K562 (cell line): Measurements from ENCODE around the gene PRTFDC1. TPM values are rescaled to one million over a fixed set of nuclear protein-coding genes. Genes with fewer than 3 reads are reported as not detected.
A peak's percentile ranks its signal among the peaks of the same experiment; 100 is the strongest.

Experiments
- ARID3A ChIP-seq: IDR thresholded peaks from 2 replicates; pipeline ENCODE4 v1.6.1; 2012; ENCODE audit warnings: low read depth, low read length, improper control_type of control experiment, borderline replicate concordance
- EP300 ChIP-seq: IDR thresholded peaks from 2 replicates; pipeline ENCODE4 v1.6.1; 2012; ENCODE audit warnings: low read length, improper control_type of control experiment
- FOS ChIP-seq: IDR thresholded peaks from 3 replicates; pipeline ENCODE4 v1.6.1; 2011; ENCODE audit not compliant: insufficient read length; ENCODE audit errors: extremely low read depth
- GABPB1 ChIP-seq: sonication (generic); formaldehyde crosslinking; IDR thresholded peaks from 2 replicates; pipeline ENCODE4 v1.8.0; 2022; ENCODE audit warnings: mild to moderate bottlenecking, missing genetic modification reagents
- HDAC2 ChIP-seq: fragments of 450-650 bp; IDR thresholded peaks from 2 replicates; pipeline ENCODE4 v1.6.1; 2016; ENCODE audit warnings: mild to moderate bottlenecking
- HMG20A ChIP-seq: fragments of 450-650 bp; formaldehyde crosslinking; conservative IDR thresholded peaks from 2 replicates; pipeline ENCODE4 v1.4.0; 2020; ENCODE audit warnings: mild to moderate bottlenecking, mixed read lengths
- HNRNPUL1 ChIP-seq: fragments of 200-400 bp; formaldehyde crosslinking; IDR thresholded peaks from 2 replicates; pipeline ENCODE4 v1.6.1; 2017; ENCODE audit warnings: low read length
- JUN ChIP-seq, 2 experiments: sonication (generic) in 1 of 2; formaldehyde crosslinking in 1 of 2; IDR thresholded peaks; 2 replicates each; pipeline versions ENCODE4 v1.6.1 to v1.8.0; 2012 to 2022; ENCODE audit warnings: borderline replicate concordance in 2 of 2, mild to moderate bottlenecking in 2 of 2, improper control_type of control experiment in 1 of 2, low read depth in 1 of 2, low read length in 1 of 2, missing genetic modification reagents in 1 of 2
- MAFK ChIP-seq: IDR thresholded peaks from 2 replicates; pipeline ENCODE4 v1.6.1; 2011; ENCODE audit warnings: low read length, improper control_type of control experiment
- MYC ChIP-seq, 2 experiments: fragments of 250-450 bp in 1 of 2; sonication (Bioruptor Pico) in 1 of 2; IDR thresholded peaks; 2 replicates each; pipeline versions ENCODE4 v1.5.1 to v1.6.1; 2012 to 2021; ENCODE audit warnings: low read depth in 2 of 2, borderline replicate concordance in 1 of 2, improper control_type of control experiment in 1 of 2, low read length in 1 of 2, mild to moderate bottlenecking in 1 of 2, moderate library complexity in 1 of 2
- NFIC ChIP-seq: fragments of 450-650 bp; IDR thresholded peaks from 2 replicates; pipeline ENCODE4 v1.6.1; 2017; ENCODE audit warnings: mild to moderate bottlenecking, inconsistent platforms
- NR2C2 ChIP-seq, 2 experiments: fragments of 200-800 bp in 1 of 2; sonication (Bioruptor generic) in 1 of 2; sonication (generic) in 1 of 2; formaldehyde crosslinking in 1 of 2; IDR thresholded peaks; 2 replicates each; pipeline versions ENCODE4 v1.6.1 to v1.8.0; 2016 to 2022; ENCODE audit warnings: mild to moderate bottlenecking in 1 of 2, missing compliant biosample characterization in 1 of 2, missing genetic modification characterization in 1 of 2, missing genetic modification reagents in 1 of 2
- PHB2 ChIP-seq: fragments of 450-650 bp; IDR thresholded peaks from 2 replicates; pipeline ENCODE4 v1.6.1; 2017; ENCODE audit warnings: low read depth
- PKNOX1 ChIP-seq: fragments of 450-650 bp; IDR thresholded peaks from 2 replicates; pipeline ENCODE4 v1.6.1; 2016
- RAD51 ChIP-seq: fragments of 450-650 bp; IDR thresholded peaks from 2 replicates; pipeline ENCODE4 v1.7.1; 2016; ENCODE audit warnings: low read depth, mild to moderate bottlenecking, borderline replicate concordance
- SRF ChIP-seq, 2 experiments: fragments of 250-450, 450-650 bp in 1 of 2; sonication (Bioruptor Pico) in 1 of 2; sonication (generic) in 1 of 2; formaldehyde crosslinking; IDR thresholded peaks; 2 replicates each; pipeline versions ENCODE4 v1.5.0 to v1.5.1; 2020 to 2022; ENCODE audit warnings: mild to moderate bottlenecking in 1 of 2, missing genetic modification reagents in 1 of 2
- THRA ChIP-seq: fragments of 450-650 bp; IDR thresholded peaks from 2 replicates; pipeline ENCODE4 v1.6.1; 2017; ENCODE audit warnings: mild to moderate bottlenecking, moderate library complexity
- WHSC1 ChIP-seq: IDR thresholded peaks from one replicate; pipeline ENCODE4 v1.6.1; 2012; ENCODE audit warnings: low read length, control low read depth, inconsistent platforms
- ZNF280A ChIP-seq: fragments of 450-650 bp; IDR thresholded peaks from 2 replicates; pipeline ENCODE4 v1.6.1; 2018; ENCODE audit warnings: mild to moderate bottlenecking, low read depth; ENCODE audit not compliant: partially characterized antibody
- ZNF311 ChIP-seq: fragments of 250-450 bp; sonication (Bioruptor Pico); IDR thresholded peaks from 2 replicates; pipeline ENCODE4 v1.4.0; 2020; ENCODE audit warnings: mild to moderate bottlenecking, moderate library complexity
- polyA plus RNA-seq, 8 experiments: library from polyadenylated mRNA; depleted of rRNA in 4 of 8; stranded (reverse) in 5 of 8; unstranded in 3 of 8; fragments of >200 nt; fragmentation: Nextera tagmentation in 2 of 8; fragmentation: Illumina TruSeq in 1 of 8; extraction: Ambion mirVana in 2 of 8; extraction: Trizol in 1 of 8; gene quantifications; 2 replicates each; pipeline versions ENCODE4 v1.2.1 to v1.2.3, GENCODE V29; 2011 to 2014; ENCODE audit warnings: inconsistent platforms in 1 of 8, missing spikeins in 1 of 8
- total RNA-seq, 7 experiments: library from RNA; depleted of rRNA in 6 of 7; stranded (reverse); fragments of >200 nt in 6 of 7; fragmentation: Illumina TruSeq in 2 of 7; extraction: Trizol in 2 of 7; gene quantifications; 2 replicates each; pipeline versions ENCODE4 v1.2.1 to v1.2.3, GENCODE V29; 2011 to 2021; ENCODE audit warnings: low replicate concordance in 1 of 7

Gene PRTFDC1
- total and polyA plus RNA-seq, 9 of the 15 experiments (the other 6 are each of a cell fraction or from before 2014, with no cell fraction given), result 7.0 to 27.6 (median 10.0) TPM

- TF ChIP-seq PKNOX1 (peak; percentile 69), NFIC (peak; percentile 31; the same call in 1 of the 2 replicates), ZNF280A (no peak), PHB2 (no peak), FOS (no peak), HMG20A (CRISPR knock-in tag) (no peak), MYC (IDR thresholded peaks at IDR 0.05; ENCODE audit: low read depth, low read length) (peak; percentile 54), MYC (CRISPR knock-in tag; IDR thresholded peaks at IDR 0.05; ENCODE audit: borderline replicate concordance, low read depth) (no peak), MAFK (peak; percentile 99), SRF (CRISPR knock-in tag; IDR thresholded peaks at IDR 0.05) (no peak; a peak in 1 of 4 replicates), GABPB1 (no peak), THRA (peak; percentile 75), WHSC1 (no peak), RAD51 (peak; percentile 58; the same call in 1 of the 2 replicates), ARID3A (peak; percentile 69; the same call in 1 of the 2 replicates), NR2C2 (CRISPR knock-in tag; IDR thresholded peaks at IDR 0.05) (no peak), NR2C2 (tag; IDR thresholded peaks at IDR 0.05) (peak; percentile 69), ZNF311 (CRISPR knock-in tag) (0 out of 2 replicates have a peak, but pooled peaks have one; percentile 9), EP300 (peak; percentile 97), HDAC2 (peak; percentile 60; the same call in 1 of the 2 replicates), HNRNPUL1 (no peak), JUN (IDR thresholded peaks at IDR 0.05; ENCODE audit: borderline replicate concordance, low read depth, low read length) (peak; percentile 86; the same call in 1 of the 2 replicates), JUN (CRISPR knock-in tag; IDR thresholded peaks at IDR 0.05; ENCODE audit: borderline replicate concordance) (no peak; the same call in 1 of the 2 replicates)
Measured at GRCh38 chr10:24920907-24921881, 31.2 kb downstream of the PRTFDC1 start (continued).
